GM12878 (cell line): Measurements from ENCODE around the gene ORAI3. TPM values are rescaled to one million over a fixed set of nuclear protein-coding genes. Genes with fewer than 3 reads are reported as not detected.
A peak's percentile ranks its signal among the peaks of the same experiment; 100 is the strongest.

ENCODE experiments used
- ASH2L ChIP-seq: fragments of 300-600, 200-600 bp; sonication (generic); IDR thresholded peaks from 2 replicates; pipeline ENCODE4 v1.6.1; 2017; ENCODE audit warnings: low read depth, mild to moderate bottlenecking, borderline replicate concordance
- ATF7 ChIP-seq: fragments of 450-650 bp; IDR thresholded peaks from 2 replicates; pipeline ENCODE4 v1.6.1; 2016; ENCODE audit warnings: low read depth, mild to moderate bottlenecking
- CHD2 ChIP-seq: IDR thresholded peaks from 2 replicates; pipeline ENCODE4 v1.6.1; 2011; ENCODE audit warnings: low read depth, low read length, improper control_type of control experiment, borderline replicate concordance
- EGR1 ChIP-seq, 2 experiments: IDR thresholded peaks; 1 replicate in 1 of 2; 2 replicates in 1 of 2; pipeline ENCODE4 v1.6.1; 2011 to 2012; ENCODE audit warnings: low read depth in 2 of 2, low read length in 2 of 2, borderline replicate concordance in 1 of 2, mild to moderate bottlenecking in 1 of 2, moderate library complexity in 1 of 2
- IKZF1 ChIP-seq: fragments of 450-650 bp; conservative IDR thresholded peaks from 2 replicates; pipeline ENCODE4 v1.6.1; 2017; ENCODE audit warnings: antibody characterized with exemption, mild to moderate bottlenecking
- IRF4 ChIP-seq: IDR thresholded peaks from 2 replicates; pipeline ENCODE4 v1.6.1; 2011; ENCODE audit warnings: low read depth, low read length
- IRF5 ChIP-seq: fragments of 450-650 bp; IDR thresholded peaks from 2 replicates; pipeline ENCODE4 v1.6.1; 2017; ENCODE audit warnings: borderline replicate concordance
- MLLT1 ChIP-seq: fragments of 450-650 bp; IDR thresholded peaks from 2 replicates; pipeline ENCODE4 v1.6.1; 2016; ENCODE audit warnings: mild to moderate bottlenecking
- NBN ChIP-seq: fragments of 450-650 bp; IDR thresholded peaks from 2 replicates; pipeline ENCODE4 v1.6.1; 2016
- NFYB ChIP-seq: IDR thresholded peaks from 2 replicates; pipeline ENCODE4 v1.6.1; 2011; ENCODE audit warnings: low read depth, mild to moderate bottlenecking, low read length, improper control_type of control experiment, moderate library complexity; ENCODE audit not compliant: insufficient read depth
- PAX5 ChIP-seq: IDR thresholded peaks from 2 replicates; pipeline ENCODE4 v1.6.1; 2011; ENCODE audit warnings: low read depth, low read length, borderline replicate concordance
- POLR2A ChIP-seq: IDR thresholded peaks from 2 replicates; pipeline ENCODE4 v1.6.1; 2011; ENCODE audit warnings: low read depth, mild to moderate bottlenecking, low read length
- POU2F2 ChIP-seq: IDR thresholded peaks from 3 replicates; pipeline ENCODE4 v1.6.1; 2011; ENCODE audit warnings: low read depth, mild to moderate bottlenecking, low read length, borderline replicate concordance
- RB1 ChIP-seq: fragments of 450-650 bp; formaldehyde crosslinking; IDR thresholded peaks from 2 replicates; pipeline ENCODE4 v1.6.1; 2017; ENCODE audit warnings: mild to moderate bottlenecking, borderline replicate concordance
- RCOR1 ChIP-seq: conservative IDR thresholded peaks from 2 replicates; pipeline ENCODE4 v1.6.1; 2012; ENCODE audit warnings: low read depth, low read length, improper control_type of control experiment
- RELA ChIP-seq: fragments of 450-650 bp; IDR thresholded peaks from 2 replicates; pipeline ENCODE4 v1.8.0; 2014; ENCODE audit warnings: borderline replicate concordance; ENCODE audit not compliant: partially characterized antibody
- SMAD1 ChIP-seq: fragments of 450-650 bp; IDR thresholded peaks from 2 replicates; pipeline ENCODE4 v1.6.1; 2018; ENCODE audit warnings: mild to moderate bottlenecking, low read depth; ENCODE audit not compliant: partially characterized antibody
- SMAD5 ChIP-seq: IDR thresholded peaks from 2 replicates; pipeline ENCODE4 v1.6.1; 2016; ENCODE audit warnings: antibody characterized with exemption, low read depth
- SMARCA5 ChIP-seq: fragments of 450-650 bp; IDR thresholded peaks from 2 replicates; pipeline ENCODE4 v1.6.1; 2017; ENCODE audit warnings: mild to moderate bottlenecking
- SMC3 ChIP-seq: IDR thresholded peaks from 2 replicates; pipeline ENCODE4 v1.6.1; 2011; ENCODE audit warnings: low read length, improper control_type of control experiment, borderline replicate concordance
- SRF ChIP-seq, 2 experiments: IDR thresholded peaks; 2 replicates each; pipeline ENCODE4 v1.6.1; 2011; ENCODE audit warnings: low read depth in 2 of 2, low read length in 2 of 2, mild to moderate bottlenecking in 1 of 2, moderate library complexity in 1 of 2
- YBX1 ChIP-seq: fragments of 450-650 bp; IDR thresholded peaks from 2 replicates; pipeline ENCODE4 v1.6.1; 2016; ENCODE audit warnings: antibody characterized with exemption
- YY1 ChIP-seq: IDR thresholded peaks from 2 replicates; pipeline ENCODE4 v1.6.1; 2011; ENCODE audit warnings: low read depth, mild to moderate bottlenecking, low read length
- polyA plus RNA-seq, 11 experiments: library from polyadenylated mRNA; depleted of rRNA in 4 of 11; unstranded in 6 of 11; stranded (reverse) in 5 of 11; fragments of >200 nt; fragmentation: Nextera tagmentation in 4 of 11; fragmentation: Illumina TruSeq in 1 of 11; extraction: Ambion mirVana in 4 of 11; extraction: Trizol in 1 of 11; gene quantifications; 1 replicate in 1 of 11; 2 replicates in 10 of 11; pipeline versions ENCODE4 v1.2.1 to v1.2.3, GENCODE V29; 2011 to 2016; ENCODE audit warnings: inconsistent platforms in 2 of 11, missing spikeins in 2 of 11, low read depth in 1 of 11
- total RNA-seq, 4 experiments: library from RNA; depleted of rRNA in 3 of 4; stranded (reverse); fragments of >200 nt in 3 of 4; fragmentation: Illumina TruSeq in 1 of 4; extraction: Trizol in 1 of 4; gene quantifications; 2 replicates each; pipeline versions ENCODE4 v1.2.1 to v1.2.3, GENCODE V29; 2013 to 2021
- TF ChIP-seq, protein P1 (sequence below): fragments of 450-650 bp; IDR thresholded peaks from 2 replicates; pipeline ENCODE4 v1.6.1; 2016; ENCODE audit warnings: mild to moderate bottlenecking

The ORAI3 gene
- total and polyA plus RNA-seq, 10 of the 15 experiments (the other 5 are each of a cell fraction or from before 2014, with no cell fraction given) = 3.4 to 21.9 (median 16.2) TPM

DNA sequence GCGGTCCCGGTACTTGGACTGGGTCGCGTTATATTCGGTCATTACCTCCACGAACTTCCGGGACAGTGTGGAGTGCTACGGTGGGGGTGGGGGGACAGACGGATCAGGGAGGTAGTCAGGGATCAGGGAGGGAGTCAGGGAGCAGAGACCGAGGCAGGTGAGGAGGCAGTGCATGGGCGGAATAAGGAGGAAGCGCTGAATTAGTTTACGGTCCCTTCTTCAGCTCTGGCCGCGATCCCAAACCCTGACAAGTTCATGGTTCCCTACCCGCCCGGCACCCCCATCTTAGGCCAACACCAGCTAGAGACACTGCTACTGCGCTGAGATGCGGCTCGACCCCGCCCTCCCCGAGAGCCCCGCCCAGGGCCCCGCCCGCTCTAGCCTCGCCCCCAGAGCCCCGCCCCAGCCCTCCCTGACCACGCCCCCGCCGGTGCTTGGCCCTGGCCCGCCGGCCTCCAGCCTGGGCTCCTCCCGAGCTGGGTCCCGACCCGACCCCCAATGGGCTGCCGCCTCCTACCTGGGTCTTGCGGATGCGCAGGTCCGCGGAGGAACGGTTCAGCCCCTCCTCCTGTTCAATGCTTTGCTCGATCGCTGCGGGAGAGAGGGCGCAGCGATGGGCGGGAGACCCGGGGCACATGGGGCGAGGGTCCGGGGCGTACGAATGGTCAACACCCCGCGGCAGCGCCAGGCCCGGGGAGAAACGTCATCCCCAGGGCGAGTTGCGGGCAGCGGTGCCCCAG is 48.3 kb downstream of the ORAI3 start (continued):
- TF ChIP-seq ATF7 (peak; percentile 59), IKZF1 (0 out of 2 replicates have a peak, but pooled peaks have one; percentile 41), EGR1 (IDR thresholded peaks at IDR 0.05; ENCODE audit: borderline replicate concordance in 1 of 2, low read depth in 2 of 2, low read length in 2 of 2) (0 out of 3 replicates have a peak, but pooled peaks of 1 of the 2 experiments have one; percentile 2), SMARCA5 (no peak), ASH2L (no peak), SMC3 (no peak), POLR2A (peak; percentile 85), NBN (peak; percentile 74), RELA (peak; percentile 27), YBX1 (no peak), IRF4 (peak; percentile 50; the same call in 1 of the 2 replicates), RB1 (peak; percentile 24; the same call in 1 of the 2 replicates), CHD2 (peak; percentile 76; the same call in 1 of the 2 replicates), SRF (IDR thresholded peaks at IDR 0.05; ENCODE audit: low read depth in 2 of 2, low read length in 2 of 2) (0 out of 4 replicates have a peak, but pooled peaks of 1 of the 2 experiments have one; percentile 21), YY1 (peak; percentile 75), SMAD1 (peak; percentile 59), NFYB (no peak), SMAD5 (0 out of 2 replicates have a peak, but pooled peaks have one; percentile 64), MLLT1 (no peak), IRF5 (no peak), RCOR1 (no peak), PAX5 (peak; percentile 53; the same call in 1 of the 2 replicates), POU2F2 (0 out of 3 replicates have a peak, but pooled peaks have one; percentile 65)
- TF ChIP-seq, protein P1, sequence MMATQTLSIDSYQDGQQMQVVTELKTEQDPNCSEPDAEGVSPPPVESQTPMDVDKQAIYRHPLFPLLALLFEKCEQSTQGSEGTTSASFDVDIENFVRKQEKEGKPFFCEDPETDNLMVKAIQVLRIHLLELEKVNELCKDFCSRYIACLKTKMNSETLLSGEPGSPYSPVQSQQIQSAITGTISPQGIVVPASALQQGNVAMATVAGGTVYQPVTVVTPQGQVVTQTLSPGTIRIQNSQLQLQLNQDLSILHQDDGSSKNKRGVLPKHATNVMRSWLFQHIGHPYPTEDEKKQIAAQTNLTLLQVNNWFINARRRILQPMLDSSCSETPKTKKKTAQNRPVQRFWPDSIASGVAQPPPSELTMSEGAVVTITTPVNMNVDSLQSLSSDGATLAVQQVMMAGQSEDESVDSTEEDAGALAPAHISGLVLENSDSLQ = no peak
